ENCODE measurements around the gene XPNPEP2. TPM values are rescaled to one million over a fixed set of nuclear protein-coding genes. Genes with fewer than 3 reads are reported as not detected.

The XPNPEP2 gene
- total RNA-seq, 6 experiments from 2014 or later = 2.9 to 30.7 (median 16.5) TPM

GRCh38 chrX:129779747-129780146 is 41.0 kb downstream of the XPNPEP2 start, which contains the start of gene SASH3:
SASH3 (plus strand) TSS chrX:129779949; CDS start chrX:129780098, 149 bp downstream.
- H3K27me3 ChIP-seq = no peaks in the 10 kb centered on the region
- H3K27ac ChIP-seq = peak within 1 kb of the TSS in 2 of 3 donors; percentile 16 to 29
- ATAC-seq (peak; percentile 32 to 46 (median 38)), DNase-seq (peak; percentile 55 to 76 (median 60))
- H3K4me3 ChIP-seq = peak within 1 kb of the TSS in 2 of 3 donors; percentile 14 to 29
- intact Hi-C loops (cut with DNase I) = no loop called here
- WGBS (ENCODE audit: insufficient coverage, low coverage, low lambda C conversion rate, missing lambda C conversion rate) = 33% methylated on average over 1 of the region's 13 CpGs
- TF ChIP-seq CTCF (IDR thresholded peaks at IDR 0.05) = no peak
- no peak for TF ChIP-seq POLR2A (IDR thresholded peaks at IDR 0.05)
- H3K4me1 ChIP-seq = no peaks in the 10 kb centered on the region
- H3K36me3 ChIP-seq = no peaks in the 10 kb centered on the region
- no peaks in the 10 kb centered on the region for H3K9me3 ChIP-seq

GRCh38 chrX:129780441-129781105 is 41.8 kb downstream of the XPNPEP2 start:
- WGBS (ENCODE audit: insufficient coverage, low coverage, low lambda C conversion rate, missing lambda C conversion rate) = 59% methylated on average over 6 of the region's 6 CpGs
- H3K27me3 ChIP-seq = no peaks in the 10 kb centered on the region
- peak in 1 of 3 donors; percentile 31 for DNase-seq
- ATAC-seq = no peak
- TF ChIP-seq CTCF (IDR thresholded peaks at IDR 0.05) (no peak), POLR2A (IDR thresholded peaks at IDR 0.05) (no peak)
- H3K36me3 ChIP-seq = no peaks in the 10 kb centered on the region
- peak overlapping the region in 2 of 3 donors; percentile 14 to 29 for H3K4me3 ChIP-seq
- no peak overlapping the region for H3K27ac ChIP-seq
- intact Hi-C loops (cut with DNase I) = no loop called here
- no peaks in the 10 kb centered on the region for H3K9me3 ChIP-seq
- no peaks in the 10 kb centered on the region for H3K4me1 ChIP-seq

- 50% methylated on average over 2 of the region's 8 CpGs for WGBS (ENCODE audit: insufficient coverage, low coverage, low lambda C conversion rate, missing lambda C conversion rate)
Observed at GRCh38 chrX:129781134-129781672, 42.4 kb downstream of the XPNPEP2 start.

More at GRCh38 chrX:129781134-129781672, 42.4 kb downstream of the XPNPEP2 start:
- no peaks in the 10 kb centered on the region for H3K4me1 ChIP-seq
- no peaks in the 10 kb centered on the region for H3K27me3 ChIP-seq
- ATAC-seq (peak; percentile 33 to 59 (median 50)), DNase-seq (peak in 2 of 3 donors; percentile 48 to 69)
- no peaks in the 10 kb centered on the region for H3K9me3 ChIP-seq
- H3K36me3 ChIP-seq = no peaks in the 10 kb centered on the region
- intact Hi-C loops (cut with DNase I) = no loop called here
- H3K4me3 ChIP-seq = peak overlapping the region in 2 of 3 donors; percentile 14 to 29
- no peak overlapping the region for H3K27ac ChIP-seq
- TF ChIP-seq CTCF (IDR thresholded peaks at IDR 0.05) (no peak), POLR2A (IDR thresholded peaks at IDR 0.05) (no peak)
